Testis (tissue), 3 donors: Measurements from ENCODE around the gene RASGEF1B. TPM values are rescaled to one million over a fixed set of nuclear protein-coding genes. Genes with fewer than 3 reads are reported as not detected.

Experiments used
- DNase-seq: peaks from one replicate; pipeline ENCODE4 v3.0.0-alpha.2; 2019
- H3K27ac ChIP-seq, 2 donors: fragments of 200-600 bp; sonication (generic); one replicate each; pipeline ENCODE4 v1.5.1; 2019
- H3K27me3 ChIP-seq: fragments of 200-600 bp; sonication (generic); one replicate; pipeline ENCODE4 v1.5.1; 2019
- H3K36me3 ChIP-seq: fragments of 200-600 bp; sonication (generic); one replicate; pipeline ENCODE4 v1.5.1; 2017; ENCODE audit warnings: low read depth; ENCODE audit errors: missing control alignments
- H3K4me1 ChIP-seq: fragments of 200-600 bp; sonication (generic); one replicate; pipeline ENCODE4 v1.5.1; 2019
- H3K4me3 ChIP-seq, 2 donors: fragments of 200-600 bp; sonication (generic); one replicate each; pipeline ENCODE4 v1.5.1; 2017 to 2019
- H3K9me3 ChIP-seq: fragments of 200-600 bp; sonication (generic); one replicate; pipeline ENCODE4 v1.5.1; 2017
- POLR2A ChIP-seq: fragments of 450-650 bp; IDR thresholded peaks from one replicate; pipeline ENCODE4 v1.6.1; 2017; ENCODE audit warnings: antibody characterized with exemption, mild to moderate bottlenecking, moderate library complexity
- WGBS, 2 donors: methylation state at CpG; one replicate each; pipeline ENCODE4 v1.1.5; 2018; 5-methylcytosine and 5-hydroxymethylcytosine counted together
- intact Hi-C: fragments of 100-400 bp; cut with DNase I; formaldehyde crosslinking; loops from one replicate; pipeline ENCODE4 v1.15.1; 2023; ENCODE audit warnings: low total_unique reads
- polyA plus RNA-seq: library from polyadenylated mRNA; stranded (reverse); fragments of 350-450 nt; fragmentation: Illumina TruSeq; extraction: RNeasy Lipid Tissue Mini Kit (QIAGEN cat#74804); gene quantifications from one replicate; pipeline ENCODE4 v1.2.3, GENCODE V29; 2014; ENCODE audit warnings: low read depth, low replicate concordance; ENCODE audit not compliant: insufficient read depth
- total RNA-seq, 2 donors: library from RNA; depleted of rRNA; stranded (reverse); fragments of >200 nt; gene quantifications; one replicate each; pipeline ENCODE4 v1.2.3, GENCODE V29; 2016
- TF ChIP-seq, protein P1 (sequence below), 3 experiments: fragments of 450-650 bp in 2 of 3; fragments of 200-600 bp in 1 of 3; sonication (generic) in 1 of 3; IDR thresholded peaks; one replicate each; pipeline ENCODE4 v1.5.1; 2016 to 2019; ENCODE audit warnings: antibody characterized with exemption in 3 of 3, mild to moderate bottlenecking in 2 of 3, moderate library complexity in 1 of 3

RASGEF1B gene
- total and polyA plus RNA-seq, 3 donors from 2014 or later = 5.3 to 13.0 (median 5.5) TPM

DNA sequence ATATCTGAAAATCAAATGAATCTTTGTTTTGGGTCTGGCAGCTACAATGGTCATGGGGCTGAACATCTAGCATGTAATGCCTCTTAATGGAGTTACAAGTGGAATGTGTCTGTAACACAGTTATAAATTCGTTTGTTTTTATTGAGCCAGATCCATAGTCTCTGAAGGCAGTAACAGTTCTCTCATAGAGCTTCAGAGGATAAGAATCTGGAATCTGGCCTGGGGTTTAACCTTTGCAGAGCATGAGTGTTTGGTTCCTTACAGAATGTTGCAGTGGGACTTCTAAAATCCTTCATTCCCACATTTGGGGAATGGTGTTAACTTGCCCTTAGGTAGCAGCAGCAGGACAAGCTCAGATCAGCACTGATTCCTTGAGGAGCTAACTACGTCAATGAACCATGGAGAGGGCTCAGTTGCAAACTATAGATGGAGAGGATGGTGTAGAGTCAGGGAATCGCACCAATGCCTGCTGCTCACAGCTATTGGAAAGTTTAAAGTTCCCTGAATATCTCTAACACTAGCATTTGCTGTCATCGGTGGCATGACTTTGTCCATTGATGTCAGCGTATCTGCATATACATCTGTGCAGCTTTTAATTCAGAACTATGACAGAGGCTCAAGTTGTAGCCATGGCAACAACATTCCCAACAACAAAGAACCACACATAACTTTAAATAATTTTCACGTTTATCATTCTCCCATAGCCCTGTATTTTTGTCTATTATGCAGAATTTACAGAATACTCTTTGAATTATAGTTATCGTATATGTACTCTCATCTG is 72.2 kb downstream of the RASGEF1B start:
- H3K36me3 ChIP-seq = no peaks in the 10 kb centered on the region
- H3K27me3 ChIP-seq = no peaks in the 10 kb centered on the region
- intact Hi-C loops = loop anchor here (10.0 kb wide), 1 partner anchor 865 kb away; no protein-coding TSS in a partner anchor
- no peak overlapping the region for H3K27ac ChIP-seq
- H3K4me1 ChIP-seq = no peaks in the 10 kb centered on the region
- H3K4me3 ChIP-seq = no peak overlapping the region
- no peak for DNase-seq
- WGBS, 2 donors = 70 to 86% methylated on average over 7 of the region's 7 CpGs
- no peaks in the 10 kb centered on the region for H3K9me3 ChIP-seq
- TF ChIP-seq, protein P1, sequence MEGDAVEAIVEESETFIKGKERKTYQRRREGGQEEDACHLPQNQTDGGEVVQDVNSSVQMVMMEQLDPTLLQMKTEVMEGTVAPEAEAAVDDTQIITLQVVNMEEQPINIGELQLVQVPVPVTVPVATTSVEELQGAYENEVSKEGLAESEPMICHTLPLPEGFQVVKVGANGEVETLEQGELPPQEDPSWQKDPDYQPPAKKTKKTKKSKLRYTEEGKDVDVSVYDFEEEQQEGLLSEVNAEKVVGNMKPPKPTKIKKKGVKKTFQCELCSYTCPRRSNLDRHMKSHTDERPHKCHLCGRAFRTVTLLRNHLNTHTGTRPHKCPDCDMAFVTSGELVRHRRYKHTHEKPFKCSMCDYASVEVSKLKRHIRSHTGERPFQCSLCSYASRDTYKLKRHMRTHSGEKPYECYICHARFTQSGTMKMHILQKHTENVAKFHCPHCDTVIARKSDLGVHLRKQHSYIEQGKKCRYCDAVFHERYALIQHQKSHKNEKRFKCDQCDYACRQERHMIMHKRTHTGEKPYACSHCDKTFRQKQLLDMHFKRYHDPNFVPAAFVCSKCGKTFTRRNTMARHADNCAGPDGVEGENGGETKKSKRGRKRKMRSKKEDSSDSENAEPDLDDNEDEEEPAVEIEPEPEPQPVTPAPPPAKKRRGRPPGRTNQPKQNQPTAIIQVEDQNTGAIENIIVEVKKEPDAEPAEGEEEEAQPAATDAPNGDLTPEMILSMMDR (IDR thresholded peaks at IDR 0.05) = no peak
- TF ChIP-seq POLR2A = no peak

DNA sequence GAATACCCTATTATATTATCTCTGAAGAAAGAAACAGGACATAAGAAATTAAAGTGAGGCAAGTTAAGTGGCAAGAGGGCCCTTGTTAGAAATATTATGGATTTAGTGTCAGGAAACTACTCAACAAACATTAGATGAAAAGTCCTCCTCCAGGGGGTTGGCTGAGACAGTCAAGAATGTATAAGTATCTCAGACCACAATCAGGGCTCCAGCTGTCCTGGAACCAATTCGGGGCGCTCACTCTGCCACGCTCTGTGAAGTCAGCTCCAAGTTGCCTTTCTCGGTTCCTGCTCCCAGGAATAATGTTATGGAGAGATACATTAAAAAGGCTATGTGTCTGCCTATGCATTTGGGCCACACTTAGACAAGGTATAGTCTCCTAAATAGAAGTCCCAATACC is 73.3 kb downstream of the RASGEF1B start:
- 90 to 95% methylated on average over 4 of the region's 4 CpGs for WGBS, 2 donors
- no peak for DNase-seq
- Histone ChIP-seq H3K27me3 (no peaks in the 10 kb centered on the region), H3K4me3 (no peak overlapping the region), H3K36me3 (no peaks in the 10 kb centered on the region), H3K27ac (no peak overlapping the region), H3K4me1 (no peaks in the 10 kb centered on the region), H3K9me3 (no peaks in the 10 kb centered on the region)
- intact Hi-C loops = no loop called here
- TF ChIP-seq, protein P1 (IDR thresholded peaks at IDR 0.05) = no peak
- TF ChIP-seq POLR2A = no peak

DNA sequence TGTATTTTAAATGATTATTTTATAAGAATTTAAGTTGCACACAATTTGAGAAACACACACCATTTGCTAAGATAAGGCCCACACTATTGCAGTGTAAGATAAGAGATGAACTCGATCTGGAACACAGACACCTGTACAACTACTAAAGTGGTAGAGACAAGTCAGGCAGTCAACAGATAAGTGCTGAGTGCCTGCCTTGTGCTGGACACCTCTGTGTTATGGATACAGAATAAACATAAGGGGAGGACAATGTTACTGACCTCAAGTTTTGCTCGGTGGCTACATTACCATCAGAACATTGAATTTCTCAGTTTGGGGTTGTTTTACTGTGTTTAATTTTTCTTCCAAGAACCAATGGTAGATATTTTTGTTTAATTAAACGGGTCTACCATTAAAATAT is 74.1 kb downstream of the RASGEF1B start:
- Histone ChIP-seq H3K4me3 (no peak overlapping the region), H3K9me3 (no peaks in the 10 kb centered on the region), H3K4me1 (no peaks in the 10 kb centered on the region), H3K27me3 (no peaks in the 10 kb centered on the region), H3K36me3 (no peaks in the 10 kb centered on the region), H3K27ac (no peak overlapping the region)
- DNase-seq = no peak
- TF ChIP-seq, protein P1 (IDR thresholded peaks at IDR 0.05) = no peak
- no peak for TF ChIP-seq POLR2A
- 76 to 82% methylated on average over 3 of the region's 3 CpGs for WGBS, 2 donors
- intact Hi-C loops = no loop called here

DNA sequence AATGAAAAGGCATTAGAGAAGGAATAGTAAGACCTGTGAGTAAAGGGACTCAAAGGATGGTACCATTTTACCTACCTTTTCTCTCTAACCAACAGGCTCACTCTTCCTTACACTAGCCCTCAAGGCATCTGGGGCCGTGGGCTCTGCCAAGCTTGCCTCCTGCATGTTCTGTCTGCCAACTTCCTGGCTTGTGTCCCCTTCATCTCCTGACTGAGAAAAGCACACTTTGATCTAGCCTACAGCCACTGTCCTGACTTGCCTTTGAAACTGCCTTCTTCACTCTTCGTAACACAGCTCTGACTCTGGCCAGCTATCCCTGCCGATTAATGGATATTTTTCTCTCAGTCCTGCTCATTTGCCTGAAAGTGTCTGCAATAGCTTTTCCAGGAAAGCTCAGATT is 76.5 kb downstream of the RASGEF1B start:
- no peak for TF ChIP-seq POLR2A
- TF ChIP-seq, protein P1 (IDR thresholded peaks at IDR 0.05) = no peak
- H3K27me3 ChIP-seq = no peaks in the 10 kb centered on the region
- no peaks in the 10 kb centered on the region for H3K9me3 ChIP-seq
- no peaks in the 10 kb centered on the region for H3K4me1 ChIP-seq
- H3K36me3 ChIP-seq = no peaks in the 10 kb centered on the region
- H3K4me3 ChIP-seq = no peak overlapping the region
- intact Hi-C loops = no loop called here
- no peak overlapping the region for H3K27ac ChIP-seq
- 86 to 94% methylated on average over 3 of the region's 3 CpGs for WGBS, 2 donors
- DNase-seq = no peak

DNA sequence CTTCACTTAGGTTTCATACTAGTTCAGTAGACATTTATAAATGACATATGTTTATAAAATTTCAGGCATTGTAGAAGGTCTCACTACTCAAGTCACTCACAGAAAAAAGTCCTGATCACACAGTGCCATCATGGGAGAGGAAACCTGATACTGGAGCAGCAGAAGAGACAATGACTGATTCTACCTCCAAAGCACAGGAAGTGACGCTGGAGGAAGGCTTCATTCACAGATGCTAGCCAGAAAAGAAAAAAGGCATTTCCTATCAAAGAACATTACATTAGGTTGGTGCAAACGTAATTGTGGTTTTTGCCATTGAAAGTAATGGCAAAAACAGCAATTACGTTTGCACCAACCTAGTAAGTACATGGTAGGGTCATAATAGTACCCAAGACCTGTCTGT is 79.5 kb downstream of the RASGEF1B start:
- H3K27ac ChIP-seq = no peak overlapping the region
- no peaks in the 10 kb centered on the region for H3K4me1 ChIP-seq
- TF ChIP-seq, protein P1 (IDR thresholded peaks at IDR 0.05) = no peak
- no peak for TF ChIP-seq POLR2A
- DNase-seq = no peak
- no peaks in the 10 kb centered on the region for H3K36me3 ChIP-seq
- intact Hi-C loops = no loop called here
- H3K27me3 ChIP-seq = no peaks in the 10 kb centered on the region
- 63 to 68% methylated on average over 3 of the region's 3 CpGs for WGBS, 2 donors
- H3K4me3 ChIP-seq = no peak overlapping the region
- H3K9me3 ChIP-seq = no peaks in the 10 kb centered on the region
